ENCODE results near the gene EPHA5. TPM values are rescaled to one million over a fixed set of nuclear protein-coding genes. Genes with fewer than 3 reads are reported as not detected.

EPHA5 gene
- total and polyA plus RNA-seq, 7 donors = 0.15 to 0.71 (median 0.28) TPM; not detected in 2

- intact Hi-C loops (cut with DNase I) = no loop called here
- H3K36me3 ChIP-seq = no peaks in the 10 kb centered on the region
- H3K4me1 ChIP-seq = peaks cover 0 to 37% (median 29%) of the 10 kb centered on the region in 4 donors
- TF ChIP-seq EP300 (IDR thresholded peaks at IDR 0.05) (no peak), POLR2AphosphoS5 (IDR thresholded peaks at IDR 0.05) (no peak)
- no peak overlapping the region for H3K27ac ChIP-seq
- H3K27me3 ChIP-seq = peaks cover 21 to 82% (median 33%) of the 10 kb centered on the region in 3 donors
- H3K9me3 ChIP-seq = no peaks in the 10 kb centered on the region
- WGBS, 2 donors = 47 to 48% methylated on average over 3 of the region's 3 CpGs
- DNase-seq = no peak
- no peak overlapping the region for H3K4me3 ChIP-seq
These were observed 4.3 kb downstream of the EPHA5 start for GRCh38 chr4:65665771-65666523.

- H3K27ac ChIP-seq = no peak overlapping the region
- 14 to 50% methylated on average over 1 of the region's 1 CpG for WGBS, 2 donors
- no peak overlapping the region for H3K4me3 ChIP-seq
- H3K27me3 ChIP-seq = peaks cover 3 to 51% (median 20%) of the 10 kb centered on the region in 3 donors
- H3K36me3 ChIP-seq = no peaks in the 10 kb centered on the region
- H3K4me1 ChIP-seq = no peaks in the 10 kb centered on the region
- no peaks in the 10 kb centered on the region for H3K9me3 ChIP-seq
- no peak for DNase-seq
- no peak for TF ChIP-seq CTCF (IDR thresholded peaks at IDR 0.05)
- no peak for TF ChIP-seq POLR2AphosphoS5 (IDR thresholded peaks at IDR 0.05)
- no peak for TF ChIP-seq EP300 (IDR thresholded peaks at IDR 0.05)
- no peak for TF ChIP-seq POLR2A (IDR thresholded peaks at IDR 0.05)
- intact Hi-C loops (cut with DNase I) = no loop called here
These were observed 8.8 kb downstream of the EPHA5 start for GRCh38 chr4:65661471-65661870.

GRCh38 chr4:65658117-65658516 lies 12.2 kb downstream of the EPHA5 start:
- no peaks in the 10 kb centered on the region for H3K9me3 ChIP-seq
- 51% methylated on average over 1 of the region's 1 CpG for WGBS, 2 donors
- H3K36me3 ChIP-seq = no peaks in the 10 kb centered on the region
- H3K27me3 ChIP-seq = peaks cover 0 to 17% (median 0%) of the 10 kb centered on the region in 3 donors
- H3K4me3 ChIP-seq = no peak overlapping the region
- TF ChIP-seq CTCF (IDR thresholded peaks at IDR 0.05) (no peak), POLR2A (IDR thresholded peaks at IDR 0.05) (no peak), EP300 (IDR thresholded peaks at IDR 0.05) (no peak), POLR2AphosphoS5 (IDR thresholded peaks at IDR 0.05) (no peak)
- intact Hi-C loops (cut with DNase I) = no loop called here
- DNase-seq = no peak
- H3K27ac ChIP-seq = no peak overlapping the region
- H3K4me1 ChIP-seq = no peaks in the 10 kb centered on the region

GRCh38 chr4:65656008-65656407 lies 14.3 kb downstream of the EPHA5 start:
- DNase-seq = no peak
- Histone ChIP-seq H3K4me1 (no peaks in the 10 kb centered on the region), H3K9me3 (no peaks in the 10 kb centered on the region), H3K27ac (no peak overlapping the region), H3K36me3 (no peaks in the 10 kb centered on the region), H3K4me3 (no peak overlapping the region), H3K27me3 (no peaks in the 10 kb centered on the region)
- no peak for TF ChIP-seq POLR2AphosphoS5 (IDR thresholded peaks at IDR 0.05)
- TF ChIP-seq EP300 (IDR thresholded peaks at IDR 0.05) = no peak
- no peak for TF ChIP-seq CTCF (IDR thresholded peaks at IDR 0.05)
- TF ChIP-seq POLR2A (IDR thresholded peaks at IDR 0.05) = no peak
- intact Hi-C loops (cut with DNase I) = no loop called here

- no peaks in the 10 kb centered on the region for H3K27me3 ChIP-seq
- H3K4me3 ChIP-seq = no peak overlapping the region
- no peaks in the 10 kb centered on the region for H3K36me3 ChIP-seq
- TF ChIP-seq CTCF (IDR thresholded peaks at IDR 0.05) (no peak), EP300 (IDR thresholded peaks at IDR 0.05) (no peak), POLR2AphosphoS5 (IDR thresholded peaks at IDR 0.05) (no peak), POLR2A (IDR thresholded peaks at IDR 0.05) (no peak)
- DNase-seq = no peak
- WGBS, 2 donors = 68 to 91% methylated on average over 1 of the region's 1 CpG
- no peaks in the 10 kb centered on the region for H3K4me1 ChIP-seq
- H3K27ac ChIP-seq = no peak overlapping the region
- no peaks in the 10 kb centered on the region for H3K9me3 ChIP-seq
- intact Hi-C loops (cut with DNase I) = no loop called here
These were observed 15.3 kb downstream of the EPHA5 start for GRCh38 chr4:65654976-65655375.

Measured in sigmoid colon (tissue), 7 donors.